ENCODE measurements around the gene SUMO2. TPM values are rescaled to one million over a fixed set of nuclear protein-coding genes. Genes with fewer than 3 reads are reported as not detected.

The SUMO2 gene
- total and polyA plus RNA-seq, 2 of the 8 experiments (the other 6 are each of a cell fraction or from before 2014, with no cell fraction given) = 184 to 779 TPM

DNA sequence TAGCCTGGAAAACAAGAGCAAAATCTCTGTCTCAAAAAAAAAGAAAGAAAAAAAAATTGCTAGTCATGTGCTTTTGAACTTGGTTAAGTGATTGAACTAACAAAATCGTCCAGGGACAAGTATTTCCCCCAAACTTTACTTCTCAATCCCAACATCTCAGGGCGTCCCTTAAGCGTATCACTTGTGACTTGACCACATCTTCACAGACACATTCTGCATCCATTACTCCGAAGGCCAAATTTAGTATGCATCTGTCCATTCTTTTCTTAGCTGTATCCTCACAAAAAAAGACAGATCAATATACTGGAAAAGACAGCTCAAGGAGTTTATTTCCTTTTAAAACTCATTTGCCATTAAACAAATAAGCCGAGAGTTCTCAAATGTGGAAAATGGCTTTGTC lies 22.5 kb downstream of the SUMO2 start (continued):
- TF ChIP-seq, protein P1, sequence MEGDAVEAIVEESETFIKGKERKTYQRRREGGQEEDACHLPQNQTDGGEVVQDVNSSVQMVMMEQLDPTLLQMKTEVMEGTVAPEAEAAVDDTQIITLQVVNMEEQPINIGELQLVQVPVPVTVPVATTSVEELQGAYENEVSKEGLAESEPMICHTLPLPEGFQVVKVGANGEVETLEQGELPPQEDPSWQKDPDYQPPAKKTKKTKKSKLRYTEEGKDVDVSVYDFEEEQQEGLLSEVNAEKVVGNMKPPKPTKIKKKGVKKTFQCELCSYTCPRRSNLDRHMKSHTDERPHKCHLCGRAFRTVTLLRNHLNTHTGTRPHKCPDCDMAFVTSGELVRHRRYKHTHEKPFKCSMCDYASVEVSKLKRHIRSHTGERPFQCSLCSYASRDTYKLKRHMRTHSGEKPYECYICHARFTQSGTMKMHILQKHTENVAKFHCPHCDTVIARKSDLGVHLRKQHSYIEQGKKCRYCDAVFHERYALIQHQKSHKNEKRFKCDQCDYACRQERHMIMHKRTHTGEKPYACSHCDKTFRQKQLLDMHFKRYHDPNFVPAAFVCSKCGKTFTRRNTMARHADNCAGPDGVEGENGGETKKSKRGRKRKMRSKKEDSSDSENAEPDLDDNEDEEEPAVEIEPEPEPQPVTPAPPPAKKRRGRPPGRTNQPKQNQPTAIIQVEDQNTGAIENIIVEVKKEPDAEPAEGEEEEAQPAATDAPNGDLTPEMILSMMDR (IDR thresholded peaks at IDR 0.05; ENCODE audit: control extremely low read depth in 1 of 3, insufficient read depth in 1 of 3, low read depth in 1 of 3, low read length in 3 of 3) = no peak
- no peak for TF ChIP-seq RAD21 (IDR thresholded peaks at IDR 0.05 in 1 of 2, conservative IDR thresholded peaks at IDR 0.05 in 1 of 2; ENCODE audit: low read depth in 2 of 2, low read length in 2 of 2)
- no peak for TF ChIP-seq POLR2A (IDR thresholded peaks at IDR 0.05; ENCODE audit: control extremely low read depth in 1 of 2, low read depth in 2 of 2, low read length in 2 of 2)
- no peak for TF ChIP-seq RBBP5 (IDR thresholded peaks at IDR 0.05; ENCODE audit: borderline replicate concordance, low read depth, low read length)
- TF ChIP-seq YY1 (IDR thresholded peaks at IDR 0.05; ENCODE audit: low read depth, low read length) = no peak

Measured in H1 (cell line).